Activated CD8-positive, alpha-beta T cell treated with anti-CD3 and anti-CD28 coated beads for 36 hours (primary cell): ENCODE results near the gene GPBP1L1. TPM values are rescaled to one million over a fixed set of nuclear protein-coding genes. Genes with fewer than 3 reads are reported as not detected.

Experiments
- ATAC-seq: fragments of 200-7000 bp; cut with Tn5 transposase; one replicate; pipeline ENCODE4 v1.10.0; 2021; ENCODE audit warnings: mild to moderate bottlenecking, moderate library complexity
- CTCF ChIA-PET: fragments of 350-600 bp; sonication (Branson Sonifier 250); formaldehyde crosslinking; loops from one replicate; lab custom pipeline; 2021; ENCODE audit warnings: antibody characterized with exemption; lab: Charles Lee
- POLR2A ChIA-PET: fragments of 350-600 bp; sonication (Branson Sonifier 250); formaldehyde crosslinking; loops from one replicate; lab custom pipeline; 2021; ENCODE audit warnings: antibody characterized with exemption; lab: Charles Lee
- DNase-seq: peaks from one replicate; pipeline ENCODE4 v3.0.0-alpha.2; 2020
- H3K27ac Mint-ChIP-seq: one replicate; pipeline ENCODE4 v1.8.0; 2021; ENCODE audit warnings: mild to moderate bottlenecking, mixed read lengths
- H3K27me3 Mint-ChIP-seq: one replicate; pipeline ENCODE4 v1.8.0; 2021; ENCODE audit warnings: mixed read lengths
- H3K36me3 Mint-ChIP-seq: one replicate; pipeline ENCODE4 v1.8.0; 2021; ENCODE audit warnings: low read depth, mixed read lengths
- H3K4me1 Mint-ChIP-seq: one replicate; pipeline ENCODE4 v1.8.0; 2021; ENCODE audit warnings: low read depth, mixed read lengths
- H3K4me3 Mint-ChIP-seq: one replicate; pipeline ENCODE4 v1.8.0; 2021; ENCODE audit warnings: mild to moderate bottlenecking, moderate library complexity, mixed read lengths
- H3K9me3 Mint-ChIP-seq: one replicate; pipeline ENCODE4 v1.8.0; 2021; ENCODE audit warnings: mixed read lengths
- CTCF ChIP-seq: fragments of 200-600 bp; IDR thresholded peaks from one replicate; pipeline ENCODE4 v1.8.0; 2022; ENCODE audit warnings: antibody characterized with exemption, mild to moderate bottlenecking
- intact Hi-C: fragments of 100-400 bp; cut with micrococcal nuclease; formaldehyde crosslinking; loops from one replicate; pipeline ENCODE4 v1.10.0; 2022
- total RNA-seq, 2 experiments: library from RNA; stranded (reverse); gene quantifications; one replicate each; pipeline ENCODE4 v1.2.3, GENCODE V29; 2021

The GPBP1L1 gene
- total RNA-seq, 2 experiments from 2014 or later: 95.7 to 105 TPM

- H3K4me3 Mint-ChIP-seq: no peak overlapping the region
- no peaks in the 10 kb centered on the region for H3K9me3 Mint-ChIP-seq
- ChIA-PET CTCF (no interaction called here), POLR2A (interaction anchor here (1.1 to 1.4 kb wide), 3 partner anchors 9 to 18 kb away, joined by 3 to 4 read pairs (median 4); no protein-coding TSS in a partner anchor)
- ATAC-seq (no peak), DNase-seq (no peak)
- H3K36me3 Mint-ChIP-seq: peaks cover 41% of the 10 kb centered on the region
- H3K27ac Mint-ChIP-seq: no peak overlapping the region
- no peaks in the 10 kb centered on the region for H3K27me3 Mint-ChIP-seq
- no peak for TF ChIP-seq CTCF
- intact Hi-C loops: loop anchor here (10.0 kb wide), 1 partner anchor 245 kb away; the partner anchor contains the start of genes MUTYH and TOE1
- H3K4me1 Mint-ChIP-seq: peaks cover 34% of the 10 kb centered on the region
Measured at GRCh38 chr1:45589861-45590260, 96.5 kb downstream of the GPBP1L1 start.

GRCh38 chr1:45586769-45587168 lies 99.6 kb downstream of the GPBP1L1 start:
- no peaks in the 10 kb centered on the region for H3K27me3 Mint-ChIP-seq
- peaks cover 26% of the 10 kb centered on the region for H3K36me3 Mint-ChIP-seq
- peak overlapping the region; percentile 96 for H3K4me3 Mint-ChIP-seq
- peak overlapping the region; percentile 99 for H3K27ac Mint-ChIP-seq
- DNase-seq (no peak), ATAC-seq (no peak)
- ChIA-PET POLR2A (interaction anchor here (0.6 to 6.2 kb wide), 14 partner anchors 8 to 865 kb away, joined by 3 to 53 read pairs (median 3); partner anchors contain the start of genes AKR1A1, MUTYH, PRDX1 and TOE1), CTCF (interaction anchor here (0.8 to 1.4 kb wide), 2 partner anchors 17 to 74 kb away, joined by 4 to 6 read pairs; no protein-coding TSS in a partner anchor)
- no peak for TF ChIP-seq CTCF
- H3K9me3 Mint-ChIP-seq: no peaks in the 10 kb centered on the region
- intact Hi-C loops: loop anchor here (10.0 kb wide), 1 partner anchor 242 kb away; the partner anchor contains the start of genes MUTYH and TOE1
- peaks cover 36% of the 10 kb centered on the region for H3K4me1 Mint-ChIP-seq

GRCh38 chr1:45585496-45586075 lies 100.7 kb downstream of the GPBP1L1 start:
- Mint-ChIP-seq H3K4me1 (peaks cover 32% of the 10 kb centered on the region), H3K36me3 (peaks cover 19% of the 10 kb centered on the region), H3K9me3 (no peaks in the 10 kb centered on the region), H3K27me3 (no peaks in the 10 kb centered on the region), H3K4me3 (peak overlapping the region; percentile 96), H3K27ac (peak overlapping the region; percentile 99)
- intact Hi-C loops: loop anchor here (10.0 kb wide), 1 partner anchor 241 kb away; the partner anchor contains the start of genes MUTYH and TOE1
- ChIA-PET POLR2A (interaction anchor here (0.9 to 6.2 kb wide), 19 partner anchors 9 to 863 kb away, joined by 3 to 53 read pairs (median 7); partner anchors contain the start of genes AKR1A1, GPBP1L1, MUTYH and PRDX1), CTCF (interaction anchor here (1.1 to 8.4 kb wide), 6 partner anchors 16 to 245 kb away, joined by 3 to 68 read pairs (median 4); partner anchors contain the start of genes CCDC163, MMACHC and MUTYH)
- no peak for DNase-seq
- no peak for ATAC-seq
- TF ChIP-seq CTCF: no peak

- intact Hi-C loops: loop anchor here (10.0 kb wide), 1 partner anchor 240 kb away; the partner anchor contains the start of genes MUTYH and TOE1
- no peaks in the 10 kb centered on the region for H3K27me3 Mint-ChIP-seq
- POLR2A ChIA-PET: interaction anchor here (0.6 to 6.2 kb wide), 18 partner anchors 8 to 258 kb away, joined by 3 to 53 read pairs (median 9); partner anchors contain the start of genes AKR1A1, GPBP1L1, MUTYH and PRDX1
- TF ChIP-seq CTCF: no peak
- H3K9me3 Mint-ChIP-seq: no peaks in the 10 kb centered on the region
- peak overlapping the region; percentile 96 for H3K4me3 Mint-ChIP-seq
- H3K4me1 Mint-ChIP-seq: peaks cover 30% of the 10 kb centered on the region
- CTCF ChIA-PET: interaction anchor here (1.1 to 8.4 kb wide), 5 partner anchors 16 to 244 kb away, joined by 3 to 68 read pairs (median 4); partner anchors contain the start of genes CCDC163, MMACHC and MUTYH
- DNase-seq (no peak), ATAC-seq (no peak)
- peak overlapping the region; percentile 99 for H3K27ac Mint-ChIP-seq
- H3K36me3 Mint-ChIP-seq: peaks cover 17% of the 10 kb centered on the region
Measured at GRCh38 chr1:45585110-45585426, 101.3 kb downstream of the GPBP1L1 start.
